Type B pancreatic cell (in vitro differentiated cells): ENCODE measurements around the gene CLDN15. TPM values are rescaled to one million over a fixed set of nuclear protein-coding genes. Genes with fewer than 3 reads are reported as not detected.
"Not testable (repeated sequence)": the region's sequence is repeated elsewhere in the genome, so short reads cannot be mapped to it uniquely, and the experiment has no call there.

Experiments
- DNase-seq: peaks from one replicate; pipeline ENCODE4 v3.0.0; 2021; ENCODE audit warnings: mixed read lengths; ENCODE audit not compliant: unreplicated experiment; ENCODE audit errors: extremely low spot score
- H3K27ac Mint-ChIP-seq: 2 replicates; pipeline ENCODE4 v1.8.0; 2021; ENCODE audit warnings: mild to moderate bottlenecking, mixed read lengths
- H3K27me3 Mint-ChIP-seq: 2 replicates; pipeline ENCODE4 v1.8.0; 2021; ENCODE audit warnings: mixed read lengths
- H3K36me3 Mint-ChIP-seq: 2 replicates; pipeline ENCODE4 v1.8.0; 2021; ENCODE audit warnings: mixed read lengths
- H3K4me1 Mint-ChIP-seq: one replicate; pipeline ENCODE4 v1.8.0; 2021; ENCODE audit warnings: mixed read lengths; ENCODE audit not compliant: unreplicated experiment
- H3K4me3 Mint-ChIP-seq: 2 replicates; pipeline ENCODE4 v1.8.0; 2021; ENCODE audit warnings: mild to moderate bottlenecking, mixed read lengths
- H3K9me3 Mint-ChIP-seq: 2 replicates; pipeline ENCODE4 v1.8.0; 2021; ENCODE audit warnings: mixed read lengths
- CTCF ChIP-seq: fragments of 200-600 bp; sonication (generic); conservative IDR thresholded peaks from 2 replicates; pipeline ENCODE4 v1.5.0; 2021; ENCODE audit warnings: antibody characterized with exemption, mild to moderate bottlenecking
- total RNA-seq: library from RNA; stranded (reverse); gene quantifications from 2 replicates; pipeline ENCODE4 v1.2.1, GENCODE V29; 2021; ENCODE audit warnings: low replicate concordance

The CLDN15 gene
- total RNA-seq, 1 donor from 2014 or later, result 16.3 TPM

- no peaks in the 10 kb centered on the region for H3K36me3 Mint-ChIP-seq
- no peaks in the 10 kb centered on the region for H3K4me1 Mint-ChIP-seq
- DNase-seq, result no peak
- no peak overlapping the region for H3K27ac Mint-ChIP-seq
- no peak overlapping the region for H3K4me3 Mint-ChIP-seq
- H3K9me3 Mint-ChIP-seq, result no peaks in the 10 kb centered on the region
- H3K27me3 Mint-ChIP-seq, result peaks cover 31% of the 10 kb centered on the region
- TF ChIP-seq CTCF, result no peak
These were observed 31.5 kb downstream of the CLDN15 start for GRCh38 chr7:101205901-101206664.

- H3K9me3 Mint-ChIP-seq, H3K4me1 Mint-ChIP-seq, H3K27ac Mint-ChIP-seq, H3K4me3 Mint-ChIP-seq, H3K36me3 Mint-ChIP-seq, DNase-seq: not testable (repeated sequence)
- H3K27me3 Mint-ChIP-seq, result peaks cover 45% of the 10 kb centered on the region
These were observed 33.6 kb downstream of the CLDN15 start for GRCh38 chr7:101203740-101204738.

GRCh38 chr7:101202603-101202918 lies 35.0 kb downstream of the CLDN15 start:
- no peak for TF ChIP-seq CTCF
- Mint-ChIP-seq H3K27me3 (peaks cover 45% of the 10 kb centered on the region), H3K36me3 (no peaks in the 10 kb centered on the region), H3K4me1 (peaks cover 5% of the 10 kb centered on the region), H3K27ac (no peak overlapping the region), H3K9me3 (no peaks in the 10 kb centered on the region), H3K4me3 (no peak overlapping the region)
- no peak for DNase-seq

GRCh38 chr7:101201695-101202602 lies 35.7 kb downstream of the CLDN15 start:
- Mint-ChIP-seq H3K4me1 (peaks cover 5% of the 10 kb centered on the region), H3K27me3 (peaks cover 47% of the 10 kb centered on the region), H3K36me3 (no peaks in the 10 kb centered on the region), H3K4me3 (no peak overlapping the region), H3K9me3 (no peaks in the 10 kb centered on the region), H3K27ac (no peak overlapping the region)
- TF ChIP-seq CTCF, result no peak
- DNase-seq, result no peak

- no peak for TF ChIP-seq CTCF
- peaks cover 47% of the 10 kb centered on the region for H3K27me3 Mint-ChIP-seq
- no peak for DNase-seq
- no peaks in the 10 kb centered on the region for H3K9me3 Mint-ChIP-seq
- H3K4me1 Mint-ChIP-seq, result peaks cover 5% of the 10 kb centered on the region
- no peaks in the 10 kb centered on the region for H3K36me3 Mint-ChIP-seq
- H3K4me3 Mint-ChIP-seq, result peak within 1 kb of the TSS; percentile 11
- peak within 1 kb of the TSS; percentile 21 for H3K27ac Mint-ChIP-seq
These were observed 36.6 kb downstream of the CLDN15 start, which contains the start of gene MOGAT3 for GRCh38 chr7:101200862-101201599. TSS of gene MOGAT3 (minus strand) at chr7:101201036. CDS start at chr7:101200854, 182 bp downstream.
